ENCODE results near the gene KRT75.
"Not testable (repeated sequence)": the region's sequence is repeated elsewhere in the genome, so short reads cannot be mapped to it uniquely, and the experiment has no call there.

KRT75 gene

DNA sequence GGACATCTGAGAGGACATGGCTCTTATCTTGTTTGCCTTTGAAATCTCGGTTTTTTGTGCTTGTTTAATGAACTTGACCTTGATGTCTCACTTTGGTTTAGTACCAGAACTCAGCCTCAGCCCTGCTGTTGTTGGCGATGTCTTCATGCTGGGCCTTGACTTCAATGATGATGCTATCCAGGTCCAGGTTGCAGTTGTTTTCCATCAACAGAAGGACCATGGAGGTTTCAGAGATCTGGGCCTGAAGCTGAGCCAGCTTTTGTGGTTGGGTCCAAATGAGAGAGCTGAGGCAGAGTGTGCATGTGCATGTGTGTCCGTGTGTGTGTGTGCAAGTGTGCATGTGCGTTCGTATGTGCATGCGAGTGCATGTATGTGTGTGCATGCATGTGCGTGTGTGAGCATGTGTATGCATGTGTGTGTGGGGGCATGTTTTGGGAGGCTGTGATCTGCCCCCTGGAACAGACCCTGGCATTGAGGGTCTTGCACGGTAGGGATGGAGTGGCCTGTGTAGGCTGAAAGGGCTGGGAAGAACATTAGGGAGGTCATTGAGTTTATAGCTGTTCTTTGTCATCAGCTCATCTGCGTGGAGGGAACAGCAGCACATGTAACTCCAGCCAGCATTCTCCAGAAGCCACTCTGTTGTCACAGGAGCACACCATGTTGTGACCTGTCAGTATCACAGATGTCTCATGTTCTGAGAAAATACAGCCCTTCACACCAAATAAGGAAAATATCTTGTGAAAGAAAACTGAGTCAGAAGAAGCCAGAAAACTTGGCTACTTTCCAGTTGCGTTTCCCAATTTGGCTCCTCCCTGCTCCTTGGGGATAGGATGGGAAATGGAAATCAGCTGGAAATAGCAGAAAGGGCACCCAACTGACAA lies 18.1 kb downstream of the KRT75 start:
- DNase-seq (ENCODE audit: low read depth in 2 of 2) = no peak

- no peak for DNase-seq (ENCODE audit: low read depth in 2 of 2)
Measured at GRCh38 chr12:52414936-52415335, 19.2 kb downstream of the KRT75 start.

DNA sequence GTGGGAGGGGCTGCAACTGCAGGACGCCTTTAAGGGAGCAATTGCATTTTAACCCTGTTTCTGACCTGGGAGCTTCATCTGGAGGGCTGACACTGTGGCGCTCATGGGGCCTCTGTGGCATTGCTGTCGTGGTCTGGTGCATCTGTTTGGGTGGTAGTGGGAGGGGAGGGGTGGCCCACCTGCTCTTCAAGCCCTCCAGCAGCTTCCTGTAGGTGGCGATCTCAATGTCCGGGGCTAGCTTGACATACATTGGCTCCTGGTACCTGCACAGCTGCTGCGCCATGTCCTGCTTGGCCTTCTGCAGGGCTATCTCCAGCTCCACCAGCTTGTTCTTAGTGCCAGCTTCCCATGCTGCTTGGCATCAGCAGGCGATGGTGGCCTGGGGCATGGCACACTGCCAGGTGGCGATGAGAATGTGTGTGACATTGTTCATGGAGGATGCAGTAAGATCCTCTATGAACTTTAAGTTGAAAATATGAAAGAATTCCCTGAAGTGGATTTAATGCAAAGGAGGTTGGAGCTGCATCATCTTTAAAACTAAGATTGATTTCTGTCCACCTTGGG lies 20.3 kb downstream of the KRT75 start:
- DNase-seq (ENCODE audit: low read depth in 2 of 2) = no peak

GRCh38 chr12:52413202-52413601 lies 21.0 kb downstream of the KRT75 start:
- no peak for DNase-seq (ENCODE audit: low read depth in 2 of 2)

- no peak for DNase-seq (ENCODE audit: low read depth in 2 of 2)
Measured at GRCh38 chr12:52411815-52412214, 22.4 kb downstream of the KRT75 start.

DNA sequence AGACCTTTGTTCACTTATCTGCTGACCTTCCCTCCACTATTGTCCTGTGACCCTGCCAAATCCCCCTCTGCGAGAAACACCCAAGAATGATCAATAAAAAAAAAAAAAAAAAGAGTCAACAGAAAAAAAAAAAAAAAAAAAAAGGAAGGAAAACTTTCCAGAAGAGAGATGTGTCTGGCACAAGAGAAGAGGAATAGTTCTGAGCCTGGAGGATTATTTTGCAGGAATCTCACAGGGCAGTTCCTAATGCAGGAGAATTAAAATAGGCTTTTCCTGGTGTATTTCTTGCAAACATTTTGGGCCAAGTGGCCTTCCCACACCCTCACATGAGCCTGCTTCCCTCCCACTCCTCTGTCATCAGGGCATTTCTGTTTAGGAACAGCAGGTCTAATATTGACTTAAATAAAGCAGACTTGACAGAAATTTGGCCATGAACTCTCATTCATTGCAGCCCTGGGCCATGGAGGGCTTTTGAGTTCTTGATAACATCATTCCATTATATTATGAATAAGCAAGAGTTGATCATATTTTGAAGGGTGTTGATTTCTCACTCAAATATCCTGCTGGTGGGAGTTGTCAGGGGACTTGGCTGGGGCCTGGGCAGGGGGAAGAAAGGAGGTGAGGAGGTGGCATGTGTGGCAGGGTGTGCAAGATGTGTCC lies 23.5 kb downstream of the KRT75 start:
- not testable (repeated sequence) for DNase-seq (ENCODE audit: low read depth in 2 of 2)

- DNase-seq (ENCODE audit: low read depth in 2 of 2) = no peak
Measured at GRCh38 chr12:52407918-52408317, 26.3 kb downstream of the KRT75 start.

GRCh38 chr12:52405922-52406385 lies 28.2 kb downstream of the KRT75 start, which contains the start of gene KRT82:
KRT82 (minus strand) TSS chr12:52406335; CDS start chr12:52406277, 58 bp downstream.
- no peak for DNase-seq (ENCODE audit: low read depth in 2 of 2)

DNA sequence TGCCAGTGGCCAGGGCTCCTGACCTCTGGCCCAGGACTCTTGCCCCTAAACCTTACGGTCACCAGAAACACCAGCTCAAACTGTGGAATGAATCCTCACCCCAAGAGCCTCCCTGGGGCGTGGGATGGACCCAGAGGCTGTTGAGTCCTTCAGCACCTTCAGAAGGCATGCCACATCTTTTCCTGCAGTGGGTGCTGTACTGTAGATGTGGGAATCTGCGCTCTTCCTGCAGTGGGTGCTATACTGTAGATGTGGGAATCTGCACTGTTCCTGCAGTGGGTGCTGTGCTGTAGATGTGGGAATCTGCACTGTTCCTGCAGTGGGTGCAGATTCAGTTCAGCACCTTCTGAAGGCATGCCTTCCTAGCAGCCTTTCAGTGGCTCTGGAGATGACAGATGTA lies 29.2 kb downstream of the KRT75 start:
- no peak for DNase-seq (ENCODE audit: low read depth in 2 of 2)

DNA sequence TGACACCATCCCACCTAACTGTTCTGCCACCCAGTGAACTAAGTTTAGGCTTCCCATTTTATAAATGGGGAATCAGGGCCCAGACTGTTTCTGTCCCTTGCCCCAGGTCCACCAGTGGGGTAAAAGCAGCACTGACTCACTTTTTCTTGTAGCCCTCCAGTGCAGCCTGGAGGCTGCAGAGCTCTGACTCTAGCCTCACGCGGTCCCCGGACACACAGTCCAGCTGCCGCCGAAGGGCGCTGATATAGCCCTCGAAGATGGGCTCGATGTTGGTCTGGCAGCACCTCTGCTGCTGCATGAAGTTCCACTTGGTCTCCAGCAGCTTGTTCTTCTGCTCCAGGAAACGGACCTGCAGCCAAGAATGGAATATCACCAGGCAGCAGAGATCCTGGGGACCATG lies 30.6 kb downstream of the KRT75 start:
- no peak for DNase-seq (ENCODE audit: low read depth in 2 of 2)

- DNase-seq (ENCODE audit: low read depth in 2 of 2) = no peak
Measured at GRCh38 chr12:52402873-52403540, 31.2 kb downstream of the KRT75 start.

GRCh38 chr12:52402377-52402776 lies 31.8 kb downstream of the KRT75 start:
- DNase-seq (ENCODE audit: low read depth in 2 of 2) = no peak

DNA sequence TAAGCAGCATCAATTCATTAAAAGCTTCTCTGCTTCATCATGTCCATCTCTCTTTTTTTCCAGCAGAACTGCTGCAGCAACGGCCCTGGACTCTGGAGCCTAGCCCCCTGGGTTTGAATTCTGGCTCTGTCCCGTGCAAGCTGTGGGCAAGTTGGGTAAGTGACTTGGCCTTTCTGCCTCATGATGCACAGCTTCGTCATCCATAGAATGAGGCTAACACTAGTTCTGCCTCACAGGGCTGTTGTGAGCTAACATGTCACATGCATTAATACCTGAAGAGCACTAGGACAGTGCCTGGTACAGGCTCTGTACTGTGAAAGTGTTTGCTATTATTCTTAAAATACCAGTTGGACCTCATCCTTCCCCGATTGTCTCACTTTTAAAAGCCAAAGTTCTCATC lies 32.2 kb downstream of the KRT75 start:
- no peak for DNase-seq (ENCODE audit: low read depth in 2 of 2)

DNA sequence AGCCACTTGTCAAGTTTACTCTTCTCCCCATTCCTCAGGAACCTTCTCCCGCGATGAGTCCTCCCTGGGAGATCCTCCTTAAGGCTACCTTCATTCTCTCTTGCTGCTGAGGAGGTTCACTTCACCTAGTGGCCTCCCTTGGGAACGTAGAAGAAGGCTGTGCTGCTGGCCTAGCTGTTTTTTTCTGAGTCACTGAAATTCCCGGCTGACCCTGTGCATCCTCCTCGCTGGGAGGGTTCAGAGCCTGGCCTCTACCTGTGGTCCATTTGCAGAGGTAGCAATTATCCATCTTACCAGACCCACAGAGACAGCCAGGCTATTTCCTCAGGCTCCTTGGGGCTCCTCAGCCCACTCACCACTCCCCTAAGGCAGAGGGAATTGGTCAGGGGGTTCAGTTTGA lies 32.6 kb downstream of the KRT75 start:
- no peak for DNase-seq (ENCODE audit: low read depth in 2 of 2)

GRCh38 chr12:52400906-52401305 lies 33.3 kb downstream of the KRT75 start:
- DNase-seq (ENCODE audit: low read depth in 2 of 2) = no peak

DNA sequence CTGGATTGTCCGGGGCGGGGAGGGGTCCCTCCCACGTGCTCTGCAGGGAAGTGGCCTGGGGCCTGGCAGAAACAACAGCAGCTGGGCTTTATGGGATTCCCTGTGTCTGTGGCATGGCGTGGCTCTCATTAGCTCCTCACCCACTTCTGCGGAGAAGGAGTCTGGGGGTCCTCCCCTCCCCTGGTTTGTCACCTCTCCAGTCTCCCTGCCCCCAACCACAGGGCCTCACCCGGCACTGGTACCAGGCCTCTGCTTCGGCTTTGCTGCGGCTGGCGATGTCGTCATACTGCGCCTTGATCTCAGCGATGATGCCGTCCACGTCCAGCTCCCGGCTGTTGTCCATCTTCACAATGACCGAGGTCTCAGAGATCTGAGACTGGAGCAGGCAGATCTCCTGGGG lies 34.4 kb downstream of the KRT75 start:
- no peak for DNase-seq (ENCODE audit: low read depth in 2 of 2)

DNA sequence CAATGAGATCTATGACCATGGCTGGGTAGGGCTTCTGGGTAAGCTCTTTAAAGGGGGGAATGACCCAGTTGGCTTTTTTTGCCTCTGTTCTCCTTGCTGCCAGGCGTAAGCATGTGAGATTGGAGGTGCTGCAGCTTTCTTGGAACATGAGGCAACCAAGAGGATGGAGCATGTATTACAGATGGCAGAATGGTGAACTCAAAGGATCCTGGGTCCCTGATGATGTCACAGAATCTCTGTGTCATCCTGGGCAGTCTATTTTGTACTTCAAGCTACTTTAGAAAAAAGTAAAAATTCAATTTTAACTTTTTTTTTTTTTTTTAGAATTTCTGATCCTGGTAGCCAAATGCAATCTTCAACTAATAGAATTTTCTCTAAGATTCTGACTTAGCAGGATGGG lies 36.0 kb downstream of the KRT75 start:
- no peak for DNase-seq (ENCODE audit: low read depth in 2 of 2)

DNA sequence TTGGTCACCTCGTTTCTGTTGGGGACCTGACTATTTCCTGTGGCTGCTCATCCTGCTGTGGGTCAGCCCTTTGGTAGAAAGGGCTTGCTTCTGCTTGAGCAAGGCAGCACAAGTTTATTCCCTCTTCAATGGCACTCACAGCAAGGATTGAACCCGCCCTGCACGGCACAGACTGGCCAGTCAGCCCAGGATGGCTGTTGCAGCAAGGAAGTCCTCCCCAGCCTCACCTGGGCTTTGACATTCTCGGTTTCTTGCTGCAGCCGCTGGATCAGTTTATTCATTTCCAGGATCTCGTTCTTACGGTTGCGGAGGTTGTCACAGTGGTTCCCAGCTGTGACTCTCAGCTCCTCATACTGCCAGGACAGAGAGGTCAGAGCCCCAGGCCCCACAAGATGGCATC lies 37.5 kb downstream of the KRT75 start:
- no peak for DNase-seq (ENCODE audit: low read depth in 2 of 2)

DNA sequence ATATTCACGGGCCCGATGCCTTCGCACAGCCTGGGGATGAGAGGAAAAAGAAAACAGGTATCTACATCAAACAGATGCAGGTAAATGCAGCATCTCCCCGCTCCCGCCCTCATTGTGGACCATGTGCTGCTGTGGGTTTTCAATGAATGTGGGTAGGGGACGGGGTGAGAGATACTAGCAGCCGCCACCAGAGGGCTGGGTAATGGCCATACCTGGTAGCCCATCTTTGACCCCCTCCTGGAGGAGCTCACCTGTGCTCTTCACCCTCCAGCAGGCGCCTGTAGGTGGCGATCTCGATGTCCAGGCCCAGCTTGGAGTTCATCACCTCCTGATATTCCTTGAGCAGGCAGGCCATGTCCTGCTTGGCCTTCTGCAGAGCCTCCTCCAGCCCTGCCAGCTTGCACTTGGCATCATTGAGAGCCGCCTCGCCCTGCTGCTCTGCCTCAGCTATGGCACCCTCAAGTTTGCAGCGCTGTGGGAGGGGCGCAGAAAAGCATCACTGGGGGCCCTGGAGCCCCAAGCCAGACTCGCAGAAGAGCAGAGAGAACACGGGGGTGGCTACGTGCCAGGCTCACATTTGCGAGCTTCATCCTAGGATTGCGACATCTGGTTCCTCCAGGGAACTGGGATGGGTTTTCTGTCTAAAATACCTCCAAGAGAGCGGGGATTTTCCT lies 38.3 kb downstream of the KRT75 start:
- DNase-seq (ENCODE audit: low read depth in 2 of 2) = no peak

- DNase-seq (ENCODE audit: low read depth in 2 of 2) = no peak
Measured at GRCh38 chr12:52394836-52395405, 39.2 kb downstream of the KRT75 start.

GRCh38 chr12:52392465-52393007 lies 41.6 kb downstream of the KRT75 start:
- no peak for DNase-seq (ENCODE audit: low read depth in 2 of 2)
